ENCODE results near the gene ACKR3.

DNA sequence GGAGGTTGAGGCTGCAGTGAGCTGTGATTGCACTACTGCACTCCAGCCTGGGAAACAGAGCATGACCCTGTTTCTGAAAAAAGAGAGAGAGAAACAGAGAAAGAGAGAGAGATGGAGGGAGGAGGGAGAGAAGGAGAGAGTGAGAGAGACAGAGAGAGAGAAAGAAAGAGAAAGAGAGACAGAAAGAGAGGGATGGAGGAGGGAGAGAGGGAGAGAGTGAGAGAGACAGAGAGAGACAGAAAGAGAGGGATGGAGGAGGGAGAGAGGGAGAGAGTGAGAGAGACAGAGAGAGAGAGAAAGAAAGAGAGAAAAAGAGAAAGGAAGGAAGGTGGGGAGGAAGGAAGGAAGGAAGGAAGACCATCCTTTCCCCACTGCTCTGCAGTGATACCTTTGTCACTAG, 48.1 kb upstream of the ACKR3 start:
- no peak for TF ChIP-seq CTCF (IDR thresholded peaks at IDR 0.05)
- TF ChIP-seq, protein P1, sequence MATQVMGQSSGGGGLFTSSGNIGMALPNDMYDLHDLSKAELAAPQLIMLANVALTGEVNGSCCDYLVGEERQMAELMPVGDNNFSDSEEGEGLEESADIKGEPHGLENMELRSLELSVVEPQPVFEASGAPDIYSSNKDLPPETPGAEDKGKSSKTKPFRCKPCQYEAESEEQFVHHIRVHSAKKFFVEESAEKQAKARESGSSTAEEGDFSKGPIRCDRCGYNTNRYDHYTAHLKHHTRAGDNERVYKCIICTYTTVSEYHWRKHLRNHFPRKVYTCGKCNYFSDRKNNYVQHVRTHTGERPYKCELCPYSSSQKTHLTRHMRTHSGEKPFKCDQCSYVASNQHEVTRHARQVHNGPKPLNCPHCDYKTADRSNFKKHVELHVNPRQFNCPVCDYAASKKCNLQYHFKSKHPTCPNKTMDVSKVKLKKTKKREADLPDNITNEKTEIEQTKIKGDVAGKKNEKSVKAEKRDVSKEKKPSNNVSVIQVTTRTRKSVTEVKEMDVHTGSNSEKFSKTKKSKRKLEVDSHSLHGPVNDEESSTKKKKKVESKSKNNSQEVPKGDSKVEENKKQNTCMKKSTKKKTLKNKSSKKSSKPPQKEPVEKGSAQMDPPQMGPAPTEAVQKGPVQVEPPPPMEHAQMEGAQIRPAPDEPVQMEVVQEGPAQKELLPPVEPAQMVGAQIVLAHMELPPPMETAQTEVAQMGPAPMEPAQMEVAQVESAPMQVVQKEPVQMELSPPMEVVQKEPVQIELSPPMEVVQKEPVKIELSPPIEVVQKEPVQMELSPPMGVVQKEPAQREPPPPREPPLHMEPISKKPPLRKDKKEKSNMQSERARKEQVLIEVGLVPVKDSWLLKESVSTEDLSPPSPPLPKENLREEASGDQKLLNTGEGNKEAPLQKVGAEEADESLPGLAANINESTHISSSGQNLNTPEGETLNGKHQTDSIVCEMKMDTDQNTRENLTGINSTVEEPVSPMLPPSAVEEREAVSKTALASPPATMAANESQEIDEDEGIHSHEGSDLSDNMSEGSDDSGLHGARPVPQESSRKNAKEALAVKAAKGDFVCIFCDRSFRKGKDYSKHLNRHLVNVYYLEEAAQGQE (IDR thresholded peaks at IDR 0.05; ENCODE audit: insufficient read depth in 1 of 2, low read depth in 2 of 2, low read length in 1 of 2): no peak
- TF ChIP-seq TCF7L2 (IDR thresholded peaks at IDR 0.05; ENCODE audit: low read depth, low read length): no peak
- TF ChIP-seq POLR2AphosphoS5 (IDR thresholded peaks at IDR 0.05; ENCODE audit: low read depth, low read length): no peak
